Type B pancreatic cell (in vitro differentiated cells): ENCODE measurements around the gene FAM227B. TPM values are rescaled to one million over a fixed set of nuclear protein-coding genes. Genes with fewer than 3 reads are reported as not detected.

Experiments
- DNase-seq: peaks from one replicate; pipeline ENCODE4 v3.0.0; 2021; ENCODE audit warnings: mixed read lengths; ENCODE audit not compliant: unreplicated experiment; ENCODE audit errors: extremely low spot score
- H3K27ac Mint-ChIP-seq: 2 replicates; pipeline ENCODE4 v1.8.0; 2021; ENCODE audit warnings: mild to moderate bottlenecking, mixed read lengths
- H3K27me3 Mint-ChIP-seq: 2 replicates; pipeline ENCODE4 v1.8.0; 2021; ENCODE audit warnings: mixed read lengths
- H3K36me3 Mint-ChIP-seq: 2 replicates; pipeline ENCODE4 v1.8.0; 2021; ENCODE audit warnings: mixed read lengths
- H3K4me1 Mint-ChIP-seq: one replicate; pipeline ENCODE4 v1.8.0; 2021; ENCODE audit warnings: mixed read lengths; ENCODE audit not compliant: unreplicated experiment
- H3K4me3 Mint-ChIP-seq: 2 replicates; pipeline ENCODE4 v1.8.0; 2021; ENCODE audit warnings: mild to moderate bottlenecking, mixed read lengths
- H3K9me3 Mint-ChIP-seq: 2 replicates; pipeline ENCODE4 v1.8.0; 2021; ENCODE audit warnings: mixed read lengths
- CTCF ChIP-seq: fragments of 200-600 bp; sonication (generic); conservative IDR thresholded peaks from 2 replicates; pipeline ENCODE4 v1.5.0; 2021; ENCODE audit warnings: antibody characterized with exemption, mild to moderate bottlenecking
- total RNA-seq: library from RNA; stranded (reverse); gene quantifications from 2 replicates; pipeline ENCODE4 v1.2.1, GENCODE V29; 2021; ENCODE audit warnings: low replicate concordance

The FAM227B gene
- total RNA-seq, 1 donor from 2014 or later = 7.3 TPM

GRCh38 chr15:49423901-49424550 is 196.6 kb downstream of the FAM227B start:
- peaks cover 3% of the 10 kb centered on the region for H3K4me1 Mint-ChIP-seq
- no peak overlapping the region for H3K27ac Mint-ChIP-seq
- H3K27me3 Mint-ChIP-seq = no peaks in the 10 kb centered on the region
- peaks cover 3% of the 10 kb centered on the region for H3K9me3 Mint-ChIP-seq
- no peak for TF ChIP-seq CTCF
- no peak for DNase-seq
- no peaks in the 10 kb centered on the region for H3K36me3 Mint-ChIP-seq
- H3K4me3 Mint-ChIP-seq = no peak overlapping the region

- peak within 1 kb of the TSS; percentile 37 for H3K4me3 Mint-ChIP-seq
- DNase-seq = no peak
- no peak for TF ChIP-seq CTCF
Measured at GRCh38 chr15:49423021-49423420, 197.6 kb downstream of the FAM227B start, which contains the start of gene FGF7. FGF7 (plus strand) TSS chr15:49423242; CDS start chr15:49424298, 1,056 bp downstream.

GRCh38 chr15:49421991-49422390 is 198.6 kb downstream of the FAM227B start:
- H3K27me3 Mint-ChIP-seq = no peaks in the 10 kb centered on the region
- H3K27ac Mint-ChIP-seq = no peak overlapping the region
- H3K9me3 Mint-ChIP-seq = peaks cover 3% of the 10 kb centered on the region
- peak; percentile 87 for TF ChIP-seq CTCF
- no peaks in the 10 kb centered on the region for H3K36me3 Mint-ChIP-seq
- DNase-seq = no peak
- H3K4me1 Mint-ChIP-seq = peaks cover 3% of the 10 kb centered on the region
- peak overlapping the region; percentile 37 for H3K4me3 Mint-ChIP-seq

More at GRCh38 chr15:49423021-49423420, 197.6 kb downstream of the FAM227B start, which contains the start of gene FGF7:
- H3K27me3 Mint-ChIP-seq = no peaks in the 10 kb centered on the region
- H3K9me3 Mint-ChIP-seq = peaks cover 3% of the 10 kb centered on the region
- H3K27ac Mint-ChIP-seq = no peak within 1 kb of the TSS
- H3K4me1 Mint-ChIP-seq = peaks cover 3% of the 10 kb centered on the region
- H3K36me3 Mint-ChIP-seq = no peaks in the 10 kb centered on the region

- Mint-ChIP-seq H3K27ac (no peak overlapping the region), H3K36me3 (no peaks in the 10 kb centered on the region), H3K4me3 (no peak overlapping the region), H3K4me1 (peaks cover 3% of the 10 kb centered on the region), H3K9me3 (peaks cover 3% of the 10 kb centered on the region), H3K27me3 (no peaks in the 10 kb centered on the region)
- no peak for TF ChIP-seq CTCF
- no peak for DNase-seq
Measured at GRCh38 chr15:49418811-49419210, 201.8 kb downstream of the FAM227B start.

GRCh38 chr15:49415638-49416037 is 205.0 kb downstream of the FAM227B start:
- peaks cover 5% of the 10 kb centered on the region for H3K9me3 Mint-ChIP-seq
- DNase-seq = no peak
- no peak overlapping the region for H3K4me3 Mint-ChIP-seq
- no peak overlapping the region for H3K27ac Mint-ChIP-seq
- H3K4me1 Mint-ChIP-seq = peaks cover 9% of the 10 kb centered on the region
- no peaks in the 10 kb centered on the region for H3K27me3 Mint-ChIP-seq
- H3K36me3 Mint-ChIP-seq = no peaks in the 10 kb centered on the region
- TF ChIP-seq CTCF = no peak
